ENCODE results near the gene ANKZF1.

ANKZF1 gene

GRCh38 chr2:219282375-219282774, 52.8 kb downstream of the ANKZF1 start:
- no peaks in the 10 kb centered on the region for H3K9me3 Mint-ChIP-seq
- no peak for DNase-seq (ENCODE audit: low spot score)
- H3K4me3 Mint-ChIP-seq: no peak overlapping the region
- peaks cover 17% of the 10 kb centered on the region for H3K36me3 Mint-ChIP-seq (ENCODE audit: low read depth)
- no peak overlapping the region for H3K27ac Mint-ChIP-seq
- no peaks in the 10 kb centered on the region for H3K27me3 Mint-ChIP-seq (ENCODE audit: low read depth)
- H3K4me1 Mint-ChIP-seq (ENCODE audit: low read depth): peaks cover 27% of the 10 kb centered on the region

GRCh38 chr2:219282943-219283581, 53.5 kb downstream of the ANKZF1 start:
- H3K36me3 Mint-ChIP-seq (ENCODE audit: low read depth): peaks cover 17% of the 10 kb centered on the region
- H3K4me3 Mint-ChIP-seq: no peak overlapping the region

GRCh38 chr2:219284501-219285372, 55.1 kb downstream of the ANKZF1 start:
- Mint-ChIP-seq H3K27me3 (ENCODE audit: low read depth) (no peaks in the 10 kb centered on the region), H3K4me3 (no peak overlapping the region)

More at GRCh38 chr2:219282943-219283581, 53.5 kb downstream of the ANKZF1 start:
- DNase-seq (ENCODE audit: low spot score): no peak
- no peak overlapping the region for H3K27ac Mint-ChIP-seq
- no peaks in the 10 kb centered on the region for H3K9me3 Mint-ChIP-seq
- H3K4me1 Mint-ChIP-seq (ENCODE audit: low read depth): peaks cover 20% of the 10 kb centered on the region
- H3K27me3 Mint-ChIP-seq (ENCODE audit: low read depth): no peaks in the 10 kb centered on the region

GRCh38 chr2:219285373-219285735, 55.7 kb downstream of the ANKZF1 start:
- Mint-ChIP-seq H3K4me1 (ENCODE audit: low read depth) (peaks cover 4% of the 10 kb centered on the region), H3K4me3 (no peak overlapping the region), H3K36me3 (ENCODE audit: low read depth) (peaks cover 17% of the 10 kb centered on the region), H3K27ac (no peak overlapping the region), H3K9me3 (no peaks in the 10 kb centered on the region), H3K27me3 (ENCODE audit: low read depth) (no peaks in the 10 kb centered on the region)
- DNase-seq (ENCODE audit: low spot score): no peak

More at GRCh38 chr2:219284501-219285372, 55.1 kb downstream of the ANKZF1 start:
- H3K27ac Mint-ChIP-seq: no peak overlapping the region
- peaks cover 8% of the 10 kb centered on the region for H3K4me1 Mint-ChIP-seq (ENCODE audit: low read depth)
- no peak for DNase-seq (ENCODE audit: low spot score)
- H3K9me3 Mint-ChIP-seq: no peaks in the 10 kb centered on the region
- H3K36me3 Mint-ChIP-seq (ENCODE audit: low read depth): peaks cover 17% of the 10 kb centered on the region

- H3K27me3 Mint-ChIP-seq (ENCODE audit: low read depth): no peaks in the 10 kb centered on the region
- H3K4me1 Mint-ChIP-seq (ENCODE audit: low read depth): no peaks in the 10 kb centered on the region
- H3K9me3 Mint-ChIP-seq: no peaks in the 10 kb centered on the region
- H3K4me3 Mint-ChIP-seq: no peak overlapping the region
- DNase-seq (ENCODE audit: low spot score): no peak
- peaks cover 17% of the 10 kb centered on the region for H3K36me3 Mint-ChIP-seq (ENCODE audit: low read depth)
- H3K27ac Mint-ChIP-seq: no peak overlapping the region
These were observed 56.4 kb downstream of the ANKZF1 start for GRCh38 chr2:219285894-219286425.
